Thoracic aorta (tissue), 2 donors: ENCODE measurements around the gene STAP2. TPM values are rescaled to one million over a fixed set of nuclear protein-coding genes. Genes with fewer than 3 reads are reported as not detected.
A peak's percentile ranks its signal among the peaks of the same experiment; 100 is the strongest.

Source experiments
- ATAC-seq: fragments of 150-250 bp; one replicate; pipeline ENCODE4 v1.8.0; 2017; ENCODE audit warnings: low read depth; ENCODE audit not compliant: insufficient number of reproducible peaks, low FRiP score
- DNase-seq: peaks from one replicate; pipeline ENCODE4 v3.0.0-alpha.2; 2020; ENCODE audit warnings: low spot score
- H3K27ac ChIP-seq, 2 donors: fragments of 200-600 bp; sonication (generic); 1 replicate in 1 of 2; 2 replicates in 1 of 2; pipeline ENCODE4 v1.5.1; 2016; ENCODE audit warnings: mild to moderate bottlenecking in 2 of 2, moderate library complexity in 2 of 2
- H3K27me3 ChIP-seq: fragments of 200-600 bp; sonication (generic); replicated peaks from 2 replicates; pipeline ENCODE4 v1.6.0; 2016; ENCODE audit warnings: mild to moderate bottlenecking; ENCODE audit not compliant: insufficient read depth
- H3K36me3 ChIP-seq: fragments of 200-600 bp; sonication (generic); one replicate; pipeline ENCODE4 v1.5.1; 2016
- H3K4me1 ChIP-seq, 2 donors: fragments of 200-600 bp; sonication (generic); 1 replicate in 1 of 2; 2 replicates in 1 of 2; pipeline versions ENCODE4 v1.5.1 to v1.6.0; 2016; ENCODE audit warnings: low read depth in 2 of 2, mild to moderate bottlenecking in 1 of 2; ENCODE audit not compliant: control insufficient read depth in 1 of 2
- H3K4me3 ChIP-seq: fragments of 200-600 bp; sonication (generic); 2 replicates; pipeline ENCODE4 v1.5.1; 2016; ENCODE audit warnings: mild to moderate bottlenecking
- H3K9me3 ChIP-seq: fragments of 200-600 bp; sonication (generic); 2 replicates; pipeline ENCODE4 v1.5.1; 2016
- total RNA-seq, 2 donors: library from RNA; depleted of rRNA; stranded (reverse); fragments of >200 nt; gene quantifications; one replicate each; pipeline versions ENCODE4 v1.1.0 to v1.2.3, GENCODE V29; 2016
- TF ChIP-seq, protein P1 (sequence below): fragments of 200-600 bp; sonication (generic); IDR thresholded peaks from one replicate; pipeline ENCODE4 v1.5.1; 2019; ENCODE audit warnings: antibody characterized with exemption

STAP2 gene
- total RNA-seq, 2 donors from 2014 or later = not detected

- H3K9me3 ChIP-seq = no peaks in the 10 kb centered on the region
- peaks cover 0 to 2% of the 10 kb centered on the region in 2 donors for H3K4me1 ChIP-seq
- ATAC-seq (no peak), DNase-seq (no peak)
- H3K27me3 ChIP-seq = peaks cover 17% of the 10 kb centered on the region
- H3K36me3 ChIP-seq = no peaks in the 10 kb centered on the region
- no peak overlapping the region for H3K4me3 ChIP-seq
- TF ChIP-seq, protein P1, sequence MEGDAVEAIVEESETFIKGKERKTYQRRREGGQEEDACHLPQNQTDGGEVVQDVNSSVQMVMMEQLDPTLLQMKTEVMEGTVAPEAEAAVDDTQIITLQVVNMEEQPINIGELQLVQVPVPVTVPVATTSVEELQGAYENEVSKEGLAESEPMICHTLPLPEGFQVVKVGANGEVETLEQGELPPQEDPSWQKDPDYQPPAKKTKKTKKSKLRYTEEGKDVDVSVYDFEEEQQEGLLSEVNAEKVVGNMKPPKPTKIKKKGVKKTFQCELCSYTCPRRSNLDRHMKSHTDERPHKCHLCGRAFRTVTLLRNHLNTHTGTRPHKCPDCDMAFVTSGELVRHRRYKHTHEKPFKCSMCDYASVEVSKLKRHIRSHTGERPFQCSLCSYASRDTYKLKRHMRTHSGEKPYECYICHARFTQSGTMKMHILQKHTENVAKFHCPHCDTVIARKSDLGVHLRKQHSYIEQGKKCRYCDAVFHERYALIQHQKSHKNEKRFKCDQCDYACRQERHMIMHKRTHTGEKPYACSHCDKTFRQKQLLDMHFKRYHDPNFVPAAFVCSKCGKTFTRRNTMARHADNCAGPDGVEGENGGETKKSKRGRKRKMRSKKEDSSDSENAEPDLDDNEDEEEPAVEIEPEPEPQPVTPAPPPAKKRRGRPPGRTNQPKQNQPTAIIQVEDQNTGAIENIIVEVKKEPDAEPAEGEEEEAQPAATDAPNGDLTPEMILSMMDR = no peak
- no peak overlapping the region for H3K27ac ChIP-seq
These were observed 54.3 kb downstream of the STAP2 start for GRCh38 chr19:4284176-4284958.

DNA sequence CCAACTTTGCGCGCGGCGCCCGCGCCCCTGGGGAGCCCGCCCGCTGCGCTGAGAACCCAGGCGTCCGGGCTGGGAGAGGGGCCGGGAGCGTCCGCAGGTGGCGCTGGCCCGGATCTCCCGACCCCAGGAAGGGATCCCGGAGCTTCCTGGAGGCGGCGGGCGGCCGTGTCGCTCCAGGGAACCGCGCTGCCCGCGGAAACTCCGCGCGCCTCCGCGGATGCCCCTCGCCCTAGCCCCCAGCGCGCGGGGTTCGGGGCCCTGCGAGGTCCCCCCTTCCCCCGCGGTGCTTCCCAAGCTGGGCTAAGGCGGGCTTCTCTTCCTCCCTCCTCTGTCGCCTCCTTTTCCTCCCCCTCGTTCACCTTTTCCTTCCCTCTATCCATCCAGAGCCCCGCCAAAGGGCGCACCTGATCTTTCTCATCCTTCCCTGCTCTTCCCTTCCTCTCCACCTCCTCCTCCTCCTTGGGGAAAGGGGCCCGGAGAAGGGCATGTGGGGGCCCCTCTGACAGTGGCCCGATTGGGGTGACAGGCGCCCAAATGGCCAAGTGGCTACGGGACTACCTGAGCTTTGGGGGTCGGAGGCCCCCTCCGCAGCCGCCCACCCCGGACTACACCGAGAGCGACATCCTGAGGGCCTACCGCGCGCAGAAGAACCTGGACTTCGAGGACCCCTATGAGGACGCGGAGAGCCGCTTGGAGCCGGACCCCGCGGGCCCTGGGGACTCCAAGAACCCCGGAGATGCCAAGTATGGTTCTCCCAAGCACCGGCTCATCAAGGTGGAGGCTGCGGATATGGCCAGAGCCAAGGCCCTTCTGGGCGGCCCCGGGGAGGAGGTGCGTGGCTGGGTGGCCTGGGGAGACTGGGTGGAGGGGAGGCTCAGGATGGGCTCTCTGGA, 58.9 kb downstream of the STAP2 start:
- peaks cover 0 to 3% of the 10 kb centered on the region in 2 donors for H3K4me1 ChIP-seq
- H3K27me3 ChIP-seq = peaks cover 19% of the 10 kb centered on the region
- TF ChIP-seq, protein P1 = no peak
- peak overlapping the region; percentile 5 for H3K4me3 ChIP-seq
- ATAC-seq = no peak
- DNase-seq = no peak
- H3K27ac ChIP-seq = no peak overlapping the region
- H3K36me3 ChIP-seq = no peaks in the 10 kb centered on the region
- no peaks in the 10 kb centered on the region for H3K9me3 ChIP-seq

GRCh38 chr19:4279267-4279529, 59.4 kb downstream of the STAP2 start:
- H3K27ac ChIP-seq = no peak overlapping the region
- DNase-seq (no peak), ATAC-seq (no peak)
- TF ChIP-seq, protein P1 = no peak
- H3K4me3 ChIP-seq = peak overlapping the region; percentile 5
- no peaks in the 10 kb centered on the region for H3K36me3 ChIP-seq
- H3K9me3 ChIP-seq = no peaks in the 10 kb centered on the region
- peaks cover 13% of the 10 kb centered on the region for H3K27me3 ChIP-seq
- H3K4me1 ChIP-seq = peaks cover 0 to 3% of the 10 kb centered on the region in 2 donors

DNA sequence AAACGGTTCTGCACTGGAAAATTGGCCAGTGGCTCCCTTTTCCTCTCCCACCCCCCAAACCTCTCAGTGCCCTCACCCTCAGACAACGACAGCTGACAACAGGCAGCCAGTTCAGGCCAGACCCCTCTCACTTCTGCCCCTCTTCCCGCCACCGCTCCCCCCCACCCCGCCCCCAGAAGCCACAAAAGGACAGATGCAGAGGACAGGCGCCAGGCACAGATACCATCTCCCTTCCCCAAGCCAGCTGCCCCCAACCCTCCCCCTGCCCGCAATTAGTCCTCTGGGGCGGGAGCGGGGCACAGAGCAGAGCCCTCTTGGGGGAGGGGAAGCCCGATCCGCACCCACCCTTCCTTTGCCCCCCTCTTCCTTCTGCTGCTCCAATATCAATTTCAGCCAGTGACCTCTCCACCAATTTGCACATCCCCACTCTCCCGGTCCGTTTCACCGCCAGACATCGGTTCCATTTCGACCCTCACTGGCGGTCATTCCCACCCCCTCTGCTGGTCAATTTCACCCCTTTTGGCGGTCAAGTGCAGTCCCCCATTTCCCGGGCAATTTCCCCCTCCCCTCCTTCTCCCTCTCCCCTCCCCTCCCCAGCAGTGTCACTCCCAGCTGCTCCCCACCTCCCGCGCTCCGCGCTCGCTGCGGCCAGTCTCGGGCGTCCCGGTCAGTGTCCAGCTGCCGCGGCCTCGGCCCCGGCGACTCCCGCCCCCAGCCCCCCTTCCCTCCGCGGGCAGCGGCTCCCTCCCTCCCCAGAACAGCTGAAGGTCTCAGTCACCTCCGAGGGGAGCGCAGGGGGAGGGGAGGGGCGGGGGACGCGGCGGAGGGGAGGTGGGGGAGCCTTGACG, 60.0 kb downstream of the STAP2 start, which contains the start of gene SHD:
SHD (plus strand) TSS at position 848 of the 848 bp plus-strand sequence. CDS start 798 bp downstream, outside the sequence.
- no peak for DNase-seq
- Histone ChIP-seq H3K36me3 (no peaks in the 10 kb centered on the region), H3K27me3 (peaks cover 13% of the 10 kb centered on the region), H3K27ac (no peak within 1 kb of the TSS), H3K4me3 (peak within 1 kb of the TSS; percentile 5), H3K9me3 (no peaks in the 10 kb centered on the region), H3K4me1 (peaks cover 0 to 3% of the 10 kb centered on the region in 2 donors)
- TF ChIP-seq, protein P1 = no peak
- no peak for ATAC-seq
